GM12874 (cell line): Measurements from ENCODE around the gene HOXD4.

ENCODE experiments used
- CTCF ChIP-seq: IDR thresholded peaks from 2 replicates; pipeline ENCODE4 v1.5.1; 2011; ENCODE audit warnings: low read depth, mild to moderate bottlenecking, control low read depth, low read length, moderate library complexity; ENCODE audit not compliant: insufficient read depth

Gene HOXD4

GRCh38 chr2:176151442-176152287 lies at the start of gene HOXD4:
Gene HOXD4, plus strand, starts transcription at chr2:176151550. Its CDS starts 84 bp downstream, at chr2:176151634.
- no peak for TF ChIP-seq CTCF

GRCh38 chr2:176101842-176102241 lies 49.5 kb upstream of the HOXD4 start:
- no peak for TF ChIP-seq CTCF

- no peak for TF ChIP-seq CTCF
Measured at GRCh38 chr2:176102309-176102866, 49.0 kb upstream of the HOXD4 start.

- TF ChIP-seq CTCF: no peak
Measured at GRCh38 chr2:176103194-176103593, 48.2 kb upstream of the HOXD4 start.

- no peak for TF ChIP-seq CTCF
Measured at GRCh38 chr2:176103742-176104315, 47.5 kb upstream of the HOXD4 start.

- TF ChIP-seq CTCF: no peak
Measured at GRCh38 chr2:176104316-176105077, 46.9 kb upstream of the HOXD4 start.
